GM21619 (cell line): ENCODE measurements around the gene SORCS3.

Experiments used
- ATAC-seq: cut with Tn5 transposase; IDR thresholded peaks from one replicate; pipeline ENCODE4 v1.9.1; 2021; ENCODE audit not compliant: unreplicated experiment

SORCS3 gene

DNA sequence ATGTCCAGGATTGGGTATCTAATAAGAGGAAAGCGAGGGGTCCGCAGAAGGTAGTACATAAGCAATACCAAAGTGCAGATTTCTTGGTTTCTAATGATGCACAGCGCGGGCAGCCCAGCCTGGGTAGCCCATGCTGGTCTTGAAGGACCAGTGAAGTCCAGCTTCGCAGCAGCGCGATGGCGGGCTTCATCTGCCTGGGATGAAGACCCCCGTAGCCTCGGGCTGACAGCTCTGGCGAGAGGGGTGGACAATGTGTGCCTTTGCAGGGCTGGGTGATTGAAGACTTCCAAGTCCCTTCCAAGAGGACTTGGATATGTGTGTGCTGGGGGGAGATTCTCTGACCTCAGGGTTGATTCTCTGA, 2.2 kb downstream of the SORCS3 start:
- no peak for ATAC-seq

DNA sequence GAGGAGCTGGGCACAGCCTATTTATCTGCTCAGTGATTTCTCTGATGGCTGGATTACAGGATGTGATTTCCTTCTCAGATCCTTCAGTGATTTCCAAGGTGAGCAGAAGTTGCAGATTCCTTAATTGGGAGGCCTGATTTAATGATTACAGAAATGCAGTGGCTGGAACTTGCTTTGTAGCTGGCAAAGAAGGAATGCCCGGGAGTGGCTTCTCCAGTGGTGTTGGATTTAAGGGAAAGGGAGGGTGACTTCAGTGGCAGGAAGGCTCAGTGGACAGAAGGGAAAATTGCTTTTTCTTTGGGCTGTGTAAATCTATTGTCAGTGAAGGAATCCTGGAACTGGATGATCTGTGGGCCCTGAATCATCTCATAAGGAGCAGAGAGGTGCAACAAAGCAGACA, 5.1 kb downstream of the SORCS3 start:
- ATAC-seq: no peak

DNA sequence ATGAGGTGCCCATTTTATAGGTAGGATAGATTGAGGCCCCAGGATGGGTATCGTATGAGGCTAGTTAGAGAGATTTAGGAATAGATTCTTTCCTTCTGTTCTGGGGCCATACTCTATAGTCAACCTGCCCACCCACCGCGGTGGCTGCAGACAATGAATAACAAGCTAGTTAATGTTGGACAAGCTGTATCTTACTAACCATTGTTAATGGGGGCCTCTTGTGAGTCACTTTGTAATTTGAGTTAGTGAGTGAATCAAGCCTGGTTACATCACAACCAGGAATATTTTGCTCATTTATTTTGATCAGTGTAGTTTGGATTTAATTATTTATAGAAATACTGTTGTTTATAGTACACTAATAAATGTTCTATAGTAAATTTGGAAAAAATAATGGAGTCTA, 7.3 kb downstream of the SORCS3 start:
- no peak for ATAC-seq

DNA sequence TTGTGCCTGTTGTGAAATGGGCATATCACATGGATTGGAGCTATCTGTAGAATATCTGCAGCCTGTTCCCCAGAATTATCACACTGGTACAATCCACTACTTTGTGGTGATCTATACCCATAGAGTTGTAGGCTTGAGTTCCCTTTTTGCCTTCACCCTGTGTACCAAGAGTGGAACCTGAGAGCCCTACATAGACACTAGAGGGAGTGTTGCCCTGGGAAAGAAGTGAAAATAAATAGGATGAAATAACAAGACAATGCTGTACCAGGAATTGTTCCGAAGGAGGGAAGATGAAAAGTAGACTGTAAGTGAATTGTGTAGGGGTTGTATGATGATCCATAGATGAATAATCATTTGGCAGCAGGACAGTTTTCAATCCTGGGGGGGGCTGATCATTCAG, 9.0 kb downstream of the SORCS3 start:
- no peak for ATAC-seq

DNA sequence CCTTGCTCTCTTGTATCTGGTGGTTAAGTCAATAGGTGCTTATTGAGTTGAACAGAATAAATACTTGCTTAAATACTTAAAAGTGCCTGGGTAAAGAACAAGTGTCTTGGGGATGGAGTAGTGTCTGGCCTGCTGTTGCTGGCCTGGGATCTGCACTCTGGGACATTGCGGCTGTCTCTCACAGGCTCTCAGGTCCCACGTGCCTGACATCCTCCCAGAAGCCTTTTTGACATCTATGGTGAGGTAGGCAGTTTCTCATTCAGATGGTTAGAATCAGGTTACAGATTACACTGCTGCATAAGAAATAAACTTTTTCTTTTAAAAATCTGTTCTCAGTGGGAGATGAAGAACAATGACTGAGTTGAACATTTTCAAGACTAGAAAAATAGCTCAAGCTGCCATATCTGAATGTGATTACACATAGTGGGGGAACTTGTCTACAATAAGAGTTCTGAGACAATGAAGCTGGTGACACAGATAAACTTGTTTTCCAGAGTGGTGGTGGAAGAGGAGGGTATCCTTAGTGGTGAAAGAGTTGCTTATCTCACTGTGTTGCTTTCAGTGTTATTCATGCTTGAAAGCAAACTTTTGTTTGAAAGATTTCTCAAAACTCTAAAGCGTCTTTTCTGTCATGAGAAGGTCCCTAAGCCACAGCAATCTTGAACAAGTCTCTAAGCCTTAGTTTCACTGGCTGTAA, 9.7 kb downstream of the SORCS3 start:
- ATAC-seq: no peak

DNA sequence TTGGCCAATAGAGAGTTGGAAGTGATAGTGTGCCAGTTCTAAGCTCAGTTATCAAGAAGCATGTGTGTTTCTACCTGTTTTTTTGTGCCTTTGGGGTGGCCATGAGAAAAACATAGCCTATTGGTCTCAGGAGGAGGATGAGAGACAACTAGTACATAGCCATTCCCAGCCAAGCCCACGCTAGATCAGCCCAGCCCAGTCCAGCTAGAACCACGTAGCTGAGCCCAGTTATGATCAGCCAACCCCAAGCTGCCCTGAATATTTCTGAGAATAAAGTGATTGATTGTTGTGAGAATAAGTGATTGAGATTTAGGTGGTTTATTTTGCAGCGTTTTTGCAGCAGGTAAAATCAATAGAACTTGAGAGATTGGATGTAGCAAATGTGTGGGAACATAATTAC, 15.9 kb downstream of the SORCS3 start:
- ATAC-seq: no peak

DNA sequence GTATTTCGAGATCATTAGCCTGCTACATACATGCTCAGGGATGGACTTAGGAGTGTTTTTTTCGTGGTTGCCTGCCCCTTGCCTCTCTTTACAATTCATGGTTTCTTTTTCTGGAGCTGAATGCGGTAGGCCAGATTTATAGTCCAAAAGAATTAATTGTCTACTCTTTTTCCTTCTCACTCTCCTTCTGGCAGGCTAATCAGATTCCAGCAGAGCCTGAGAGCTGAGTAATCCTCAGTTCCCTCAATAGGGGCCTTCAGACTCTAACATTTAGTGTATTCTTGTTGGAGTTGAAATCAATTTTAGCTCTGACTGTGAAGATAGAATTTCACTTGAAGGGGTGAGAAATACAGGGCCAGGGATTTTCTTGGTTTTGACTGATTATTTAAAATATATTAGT, 16.4 kb downstream of the SORCS3 start:
- ATAC-seq: no peak

DNA sequence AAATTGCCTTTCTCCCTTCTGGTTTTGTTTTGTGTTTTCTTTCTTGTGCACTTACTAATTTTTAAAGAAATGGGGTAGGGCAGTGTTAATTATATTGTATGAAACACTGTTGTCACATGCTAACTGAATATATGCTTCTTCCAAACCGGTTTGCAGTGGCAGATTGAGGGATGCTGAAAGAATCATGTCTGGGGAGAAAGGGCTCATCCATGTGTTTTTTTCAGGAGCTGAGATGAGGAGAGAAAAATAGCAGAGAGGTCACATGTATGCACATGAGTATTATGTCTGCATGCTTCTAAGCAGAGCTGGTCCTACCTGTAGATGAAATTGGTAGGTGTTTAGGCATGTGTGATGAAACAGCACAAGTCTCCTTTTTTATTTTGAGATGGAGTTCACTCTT, 17.0 kb downstream of the SORCS3 start:
- no peak for ATAC-seq

DNA sequence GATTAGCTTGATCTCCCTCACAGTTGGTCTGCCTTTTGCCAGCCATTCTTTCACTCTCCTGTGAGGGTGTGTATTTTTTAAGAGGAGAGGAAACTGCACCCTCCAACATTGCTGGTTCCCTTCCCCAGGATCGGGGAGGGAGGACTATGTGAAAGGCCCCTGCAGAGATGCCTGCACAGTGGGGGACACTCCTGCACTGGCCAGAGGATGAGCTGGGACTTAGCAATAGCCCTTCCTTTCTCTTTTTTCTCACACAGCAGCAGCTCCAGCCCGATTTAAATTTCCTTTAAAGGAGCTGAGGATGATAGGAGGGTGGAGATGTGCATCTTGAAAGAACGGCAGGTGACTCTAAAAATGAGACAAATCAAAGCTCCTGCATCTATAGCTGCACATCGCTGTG, 18.7 kb downstream of the SORCS3 start:
- no peak for ATAC-seq

DNA sequence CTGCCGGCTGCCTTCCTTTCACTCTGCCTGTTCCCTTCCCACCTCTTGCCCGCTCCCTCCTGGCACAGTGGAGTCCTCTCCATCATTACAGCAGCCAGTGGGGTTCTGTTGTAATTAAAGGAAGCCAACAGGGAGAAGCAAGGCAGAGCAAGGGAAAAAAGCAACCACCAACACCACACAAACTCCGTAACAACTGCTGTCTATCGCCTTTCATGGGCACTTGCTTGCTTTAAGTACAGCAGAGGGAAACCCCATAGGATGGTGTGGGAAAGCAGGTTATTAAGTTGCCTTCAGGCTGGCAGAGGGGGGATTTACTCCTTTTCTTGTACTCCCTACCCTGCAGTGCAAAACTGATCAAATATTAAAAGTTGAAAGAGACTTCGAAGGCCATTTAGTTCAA, 22.0 kb downstream of the SORCS3 start:
- ATAC-seq: no peak

DNA sequence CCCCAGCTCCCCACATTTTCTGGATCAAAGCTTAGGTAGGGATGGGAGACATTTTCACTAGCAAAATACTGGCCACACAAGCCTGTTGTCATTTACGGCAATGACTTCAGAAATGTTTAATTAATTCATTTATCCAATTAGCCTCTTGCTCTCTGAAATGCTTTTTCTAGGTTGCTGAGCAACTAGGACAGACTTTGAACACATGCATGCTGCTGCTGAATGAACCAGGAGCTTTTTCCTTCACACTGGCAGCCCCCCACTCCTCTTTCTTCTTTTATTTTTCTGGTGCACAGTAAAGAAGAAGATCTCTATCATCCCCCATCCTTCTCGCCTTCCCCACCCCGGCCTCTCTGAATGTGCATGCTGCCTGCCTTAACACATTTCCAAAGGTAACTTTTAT, 22.5 kb downstream of the SORCS3 start:
- no peak for ATAC-seq

DNA sequence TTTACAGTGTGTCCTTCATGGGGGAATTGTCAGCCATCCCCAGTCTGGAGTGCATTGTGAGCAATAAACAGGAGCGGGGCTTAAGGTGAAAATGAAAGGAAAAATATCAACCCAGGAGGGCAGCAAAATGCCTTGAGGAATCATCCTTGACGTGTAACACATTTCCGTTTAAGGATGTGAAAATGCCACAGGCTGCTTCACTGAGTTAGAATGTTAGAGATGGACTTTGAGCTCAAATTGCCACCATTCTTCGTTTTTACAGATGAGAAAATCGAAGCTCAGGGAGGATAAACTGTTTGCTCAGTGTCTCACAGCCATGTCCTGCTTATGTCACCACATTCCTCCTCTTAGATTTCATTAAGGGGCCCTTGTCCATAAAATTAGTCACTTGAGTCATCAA, 23.1 kb downstream of the SORCS3 start:
- ATAC-seq: no peak

DNA sequence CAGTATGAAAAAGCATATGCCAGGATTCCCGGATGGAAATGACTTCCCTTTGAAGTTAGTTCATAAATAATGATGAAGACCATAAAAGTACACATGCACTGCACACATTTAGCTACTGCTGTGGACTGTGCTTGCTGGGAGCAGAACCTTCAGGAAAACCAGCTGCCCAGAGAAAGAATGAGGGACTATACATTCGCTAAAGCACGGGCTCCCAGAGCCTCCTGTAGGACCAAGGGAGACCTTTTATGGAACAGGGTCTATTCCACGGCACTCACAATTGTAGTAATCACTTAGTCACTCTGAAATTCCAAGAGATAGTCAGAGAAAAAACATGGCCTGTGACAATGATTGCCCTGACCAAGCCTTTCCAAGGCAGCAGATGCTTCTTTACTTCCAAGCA, 24.1 kb downstream of the SORCS3 start:
- ATAC-seq: no peak

DNA sequence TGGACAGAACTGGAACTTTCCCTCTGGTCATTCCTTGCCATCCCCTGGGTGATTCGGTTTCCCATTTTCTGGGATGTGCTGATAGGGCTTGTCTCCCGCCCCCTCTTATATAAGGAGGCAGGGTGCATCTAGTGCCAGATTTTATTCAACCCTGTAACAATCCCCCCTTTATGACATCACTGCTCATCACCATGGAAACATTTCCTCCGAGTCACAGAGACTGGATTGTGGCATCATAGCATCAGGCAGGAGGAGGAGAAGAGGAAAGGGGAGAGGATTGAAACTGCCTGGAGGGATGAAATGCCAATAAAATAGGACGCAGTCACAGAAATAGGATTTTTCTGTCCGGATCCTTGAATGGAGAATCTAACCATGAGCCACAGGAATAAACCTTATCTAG, 25.0 kb downstream of the SORCS3 start:
- no peak for ATAC-seq

DNA sequence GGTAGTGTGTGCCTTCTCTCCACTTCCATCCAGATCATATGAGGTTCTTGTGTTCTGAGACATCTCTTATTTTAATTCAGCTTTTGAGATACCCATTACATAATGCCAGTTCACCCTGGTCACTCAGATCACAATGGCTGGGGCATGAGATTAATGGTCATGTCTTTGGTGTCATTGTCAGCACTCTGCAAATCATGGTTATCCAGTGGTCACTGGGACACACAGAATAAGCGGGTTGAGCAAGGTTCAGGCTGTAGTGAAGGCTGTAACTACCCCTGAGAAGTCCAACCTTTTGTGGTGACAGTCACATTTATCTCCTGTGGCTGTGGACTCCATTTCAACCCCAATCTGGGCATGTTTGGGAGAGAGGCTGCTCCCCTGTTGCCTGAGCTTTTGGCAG, 35.8 kb downstream of the SORCS3 start:
- ATAC-seq: no peak

DNA sequence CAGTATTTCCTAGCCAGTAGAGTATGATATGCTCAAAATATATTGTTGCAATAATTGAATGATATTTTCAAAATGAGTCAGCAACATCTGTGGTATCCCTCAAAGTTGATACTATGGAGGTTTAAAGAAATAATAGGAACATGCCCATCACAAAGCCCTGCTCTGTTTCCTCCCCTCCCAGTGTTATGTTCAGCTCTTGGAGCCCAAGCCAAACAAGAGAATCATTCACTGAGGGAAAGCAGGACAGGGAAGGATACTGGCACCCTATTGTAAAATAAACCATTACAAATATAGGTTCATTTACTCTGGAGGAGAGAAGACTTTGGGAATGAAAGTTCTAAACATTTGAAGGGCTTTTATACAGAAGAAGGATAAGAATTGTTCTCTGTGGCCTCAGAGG, 37.6 kb downstream of the SORCS3 start:
- ATAC-seq: no peak

DNA sequence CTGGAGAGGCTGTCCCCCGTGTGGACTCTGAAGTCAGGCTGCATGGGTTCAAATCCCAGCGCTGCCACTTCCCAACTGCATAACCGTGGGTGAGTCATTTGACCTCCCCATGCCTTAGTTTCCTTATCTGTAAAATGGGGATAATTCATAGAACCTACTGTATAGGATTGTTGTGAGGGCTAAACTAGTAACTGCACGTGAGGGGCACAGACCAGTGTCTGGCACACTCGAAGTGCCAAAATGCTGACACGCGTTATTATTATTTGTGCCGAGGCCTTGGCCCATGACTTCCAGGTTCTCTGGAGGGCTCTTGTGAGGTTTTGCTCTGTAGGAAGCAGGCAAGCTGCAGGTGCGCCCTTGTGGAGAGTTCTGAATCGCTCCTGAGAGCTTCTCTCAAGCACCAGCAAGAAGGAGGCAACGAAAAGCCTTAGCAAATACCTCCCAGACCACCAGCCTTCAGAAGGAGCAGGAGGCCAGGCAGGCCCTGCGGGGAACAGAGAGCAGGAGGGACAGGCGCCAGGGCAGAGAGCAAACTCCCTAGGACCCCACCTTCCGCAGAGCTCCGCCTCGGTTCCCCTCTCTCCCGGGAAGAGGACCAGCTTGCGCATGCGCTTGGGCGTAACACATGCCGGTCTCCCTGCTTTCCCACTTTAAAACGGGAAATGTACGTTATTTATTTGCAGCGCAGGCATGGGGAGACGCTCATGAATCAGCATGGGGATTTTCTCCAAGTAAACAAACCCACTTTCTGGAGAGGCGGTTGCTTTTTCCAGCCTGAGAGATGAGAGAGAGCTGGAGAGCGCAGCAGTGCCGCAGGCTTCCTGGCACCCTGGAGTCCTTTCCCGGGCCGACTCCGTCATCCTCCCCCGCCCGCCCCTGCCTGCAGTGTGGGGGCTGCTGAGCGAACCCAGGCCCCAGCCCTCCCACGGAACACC, 39.6 kb downstream of the SORCS3 start:
- ATAC-seq: no peak

DNA sequence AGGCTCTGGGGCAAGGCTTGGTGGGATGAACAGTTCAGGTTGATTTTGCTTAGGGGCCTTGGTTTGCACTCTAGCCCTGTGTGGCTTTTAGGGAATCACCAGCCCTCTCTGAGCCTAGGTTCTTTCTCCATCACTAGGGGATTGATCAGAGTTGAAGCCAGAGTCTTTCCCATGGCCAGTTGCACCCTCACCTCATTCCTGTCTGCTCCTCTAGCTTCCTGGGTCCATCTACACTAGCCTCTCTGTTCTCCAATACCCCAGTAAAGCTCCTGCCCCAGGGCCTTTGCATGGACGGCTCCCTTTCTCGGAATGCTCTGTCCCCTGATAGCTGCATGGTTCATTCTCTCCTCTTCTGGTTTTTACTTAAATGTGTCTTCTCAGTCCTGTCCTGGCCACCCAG, 40.4 kb downstream of the SORCS3 start:
- no peak for ATAC-seq

DNA sequence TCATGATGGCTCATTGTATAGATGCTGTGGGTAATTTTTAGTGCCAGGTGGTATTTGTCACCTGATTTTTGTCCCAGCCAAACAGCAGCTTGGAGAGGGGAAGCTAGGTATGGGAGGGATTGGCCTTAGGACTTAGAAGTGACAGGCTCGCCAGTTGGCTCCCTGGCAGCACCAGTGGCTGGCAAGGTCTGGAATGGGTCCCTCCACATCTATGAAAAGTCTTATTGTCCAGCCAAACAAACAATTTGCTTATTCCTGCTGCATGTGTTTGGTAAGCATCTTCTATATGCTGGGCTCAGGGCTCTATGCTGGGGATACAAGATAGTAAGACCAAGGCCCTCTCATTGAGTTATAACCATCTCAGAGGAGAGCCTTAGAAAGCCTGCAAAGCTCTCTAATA, 42.5 kb downstream of the SORCS3 start:
- no peak for ATAC-seq

DNA sequence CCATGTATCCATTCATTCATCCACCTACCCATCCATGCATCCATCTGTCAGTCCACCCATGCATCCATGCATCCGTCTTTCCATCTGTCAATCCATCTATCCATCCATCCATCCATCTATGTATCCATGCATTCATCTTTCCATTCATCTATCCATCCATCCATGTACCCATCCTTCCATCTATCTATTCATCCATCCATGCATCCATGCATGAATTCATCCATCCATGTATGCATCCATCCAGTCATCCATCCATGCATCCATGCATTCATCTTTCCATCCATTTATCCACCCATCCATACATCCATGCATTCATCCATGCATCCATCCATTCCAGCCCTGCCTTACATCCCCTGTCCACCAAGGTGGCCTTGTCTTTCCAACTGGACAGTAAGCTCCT, 45.7 kb downstream of the SORCS3 start:
- no peak for ATAC-seq

DNA sequence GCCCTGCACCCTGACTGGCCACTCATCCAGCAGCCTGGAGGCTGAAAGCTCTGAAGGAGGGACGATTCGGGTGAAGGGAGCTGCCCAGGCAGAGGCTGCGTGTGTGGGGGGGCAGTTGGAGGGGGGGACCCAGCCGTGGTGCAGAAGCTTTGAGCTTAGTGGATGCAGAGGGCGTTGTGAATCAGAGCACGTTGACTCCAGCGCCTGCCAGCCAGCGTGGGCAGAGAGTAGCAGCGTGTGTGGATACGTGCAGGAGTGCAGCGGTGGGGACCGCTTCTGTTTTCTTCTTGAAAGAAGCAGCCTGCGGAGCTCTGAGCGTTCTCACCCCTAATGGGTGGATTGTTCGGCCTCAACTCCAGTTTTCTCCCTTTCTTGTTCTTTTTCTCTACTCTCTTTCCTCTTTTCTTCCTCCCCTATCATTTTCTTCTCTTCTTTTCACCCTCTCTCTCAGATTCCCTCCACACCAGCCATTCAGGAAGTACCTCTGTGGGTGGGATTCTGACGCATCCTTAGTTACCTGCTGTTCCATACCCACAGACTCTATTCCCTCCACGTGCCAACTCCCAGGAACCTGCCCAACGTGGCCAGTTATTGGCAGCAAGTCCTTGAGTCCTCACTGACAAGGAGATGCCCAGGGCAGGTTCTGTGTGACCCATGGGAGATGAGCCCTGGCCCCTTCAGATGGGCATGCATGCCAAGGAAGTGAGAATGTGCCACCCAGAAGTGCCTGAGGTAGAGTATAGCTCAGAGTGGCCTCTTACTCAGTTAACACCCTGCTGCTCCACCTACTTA, 47.4 kb downstream of the SORCS3 start:
- ATAC-seq: no peak

DNA sequence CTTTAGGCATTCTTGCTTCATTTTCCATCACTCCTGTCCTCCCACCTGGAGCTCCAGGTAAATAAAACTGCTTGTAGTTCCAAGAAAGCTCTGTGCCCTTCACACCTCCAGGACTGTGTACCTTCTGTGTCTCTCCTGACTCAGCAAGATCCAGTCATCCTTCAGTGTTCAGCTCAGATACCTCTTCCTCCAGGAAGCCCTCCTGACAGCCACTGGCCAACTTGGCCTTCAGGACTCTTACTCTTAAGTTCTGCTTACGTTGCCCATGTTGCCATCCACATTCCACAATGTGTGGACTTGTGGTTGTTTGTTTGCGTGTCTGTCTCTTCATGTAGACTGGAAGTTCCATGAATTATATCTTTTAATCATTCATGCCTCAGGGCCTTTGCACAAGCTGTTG, 48.0 kb downstream of the SORCS3 start:
- ATAC-seq: no peak
